ENCODE results near the gene SRSF9.
"Not testable (repeated sequence)": the region's sequence is repeated elsewhere in the genome, so short reads cannot be mapped to it uniquely, and the experiment has no call there.

The SRSF9 gene

DNA sequence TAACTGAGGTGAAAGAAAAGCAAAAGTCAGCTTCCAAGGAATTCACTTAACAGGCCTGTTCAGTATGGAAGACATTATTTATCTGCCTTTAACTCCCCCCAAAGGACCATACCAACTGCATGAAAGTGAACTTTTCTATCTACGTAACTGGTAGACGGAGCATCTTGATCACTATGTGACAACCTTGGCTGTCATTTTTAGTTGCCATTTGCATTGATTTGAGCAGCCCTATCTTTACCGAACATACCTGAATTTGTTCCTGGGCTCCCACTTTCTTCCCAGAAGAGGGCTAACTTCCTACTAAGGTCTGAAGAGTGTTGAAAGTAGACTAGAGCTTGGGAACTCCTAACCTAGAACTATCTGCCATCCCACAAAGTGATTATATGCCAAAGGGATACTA is 9.4 kb downstream of the SRSF9 start:
- H3K27ac ChIP-seq, result no peak overlapping the region
- TF ChIP-seq, protein P1, sequence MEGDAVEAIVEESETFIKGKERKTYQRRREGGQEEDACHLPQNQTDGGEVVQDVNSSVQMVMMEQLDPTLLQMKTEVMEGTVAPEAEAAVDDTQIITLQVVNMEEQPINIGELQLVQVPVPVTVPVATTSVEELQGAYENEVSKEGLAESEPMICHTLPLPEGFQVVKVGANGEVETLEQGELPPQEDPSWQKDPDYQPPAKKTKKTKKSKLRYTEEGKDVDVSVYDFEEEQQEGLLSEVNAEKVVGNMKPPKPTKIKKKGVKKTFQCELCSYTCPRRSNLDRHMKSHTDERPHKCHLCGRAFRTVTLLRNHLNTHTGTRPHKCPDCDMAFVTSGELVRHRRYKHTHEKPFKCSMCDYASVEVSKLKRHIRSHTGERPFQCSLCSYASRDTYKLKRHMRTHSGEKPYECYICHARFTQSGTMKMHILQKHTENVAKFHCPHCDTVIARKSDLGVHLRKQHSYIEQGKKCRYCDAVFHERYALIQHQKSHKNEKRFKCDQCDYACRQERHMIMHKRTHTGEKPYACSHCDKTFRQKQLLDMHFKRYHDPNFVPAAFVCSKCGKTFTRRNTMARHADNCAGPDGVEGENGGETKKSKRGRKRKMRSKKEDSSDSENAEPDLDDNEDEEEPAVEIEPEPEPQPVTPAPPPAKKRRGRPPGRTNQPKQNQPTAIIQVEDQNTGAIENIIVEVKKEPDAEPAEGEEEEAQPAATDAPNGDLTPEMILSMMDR (conservative IDR thresholded peaks at IDR 0.05), result no peak

DNA sequence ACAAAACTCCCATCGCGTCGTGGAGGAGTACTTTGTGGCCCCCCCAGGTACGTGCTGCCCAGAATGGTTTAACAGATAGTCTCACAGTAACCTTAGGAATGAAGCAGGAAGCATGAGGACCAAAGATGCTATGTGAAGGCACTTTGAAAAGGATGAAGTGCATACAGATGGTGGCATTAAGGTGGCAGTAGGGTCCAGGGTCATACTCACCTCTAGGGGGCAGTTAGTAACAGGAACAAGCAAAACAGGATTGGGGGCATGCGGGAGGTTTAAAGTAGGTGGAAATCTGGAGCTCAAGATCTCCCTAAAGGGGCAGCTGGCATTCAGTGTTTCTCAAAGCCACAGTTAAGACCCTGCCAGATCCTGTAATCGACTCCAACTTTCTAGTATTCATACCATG is 12.4 kb downstream of the SRSF9 start:
- H3K27ac ChIP-seq, result no peak overlapping the region
- TF ChIP-seq, protein P1 (conservative IDR thresholded peaks at IDR 0.05), result peak; percentile 49

DNA sequence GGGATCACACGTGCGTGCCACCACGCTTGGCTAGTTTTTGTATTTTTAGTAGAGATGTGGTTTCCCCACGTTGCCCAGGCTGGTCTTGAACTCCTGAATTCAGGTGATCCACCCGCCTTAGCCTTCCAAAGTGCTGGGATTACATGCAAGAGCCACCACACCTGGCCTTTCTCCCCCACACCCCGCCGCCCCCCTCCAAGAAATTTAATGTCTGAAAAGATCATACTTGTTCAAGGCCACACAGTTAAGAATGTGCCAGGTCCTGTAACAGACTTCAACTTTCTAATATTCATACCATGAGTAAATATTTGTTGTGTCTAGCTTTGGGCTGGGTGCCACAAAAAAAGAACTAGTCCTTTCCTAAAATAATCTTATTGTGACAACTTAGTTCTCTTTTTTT is 14.2 kb downstream of the SRSF9 start:
- TF ChIP-seq, protein P1 (conservative IDR thresholded peaks at IDR 0.05), result no peak
- H3K27ac ChIP-seq, result no peak overlapping the region

DNA sequence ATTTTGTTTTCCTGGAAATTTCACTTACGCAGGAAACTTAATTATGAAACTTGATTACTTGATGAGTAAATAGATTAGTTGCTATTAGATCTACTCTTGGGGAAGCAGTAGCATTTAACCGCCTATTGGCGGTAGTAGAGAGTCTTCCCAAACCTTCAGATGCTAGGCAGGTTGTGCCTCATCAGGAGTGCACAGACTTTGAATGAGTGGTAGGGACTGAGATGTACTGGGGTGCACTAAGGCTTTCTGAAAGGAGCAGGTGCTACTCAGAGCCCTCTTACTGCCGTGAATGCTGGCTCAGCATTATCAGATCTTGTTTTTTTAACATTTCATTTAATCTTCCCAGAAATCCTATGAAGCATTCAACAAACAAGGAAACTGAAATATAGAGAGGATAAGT is 15.6 kb downstream of the SRSF9 start:
- no peak overlapping the region for H3K27ac ChIP-seq
- TF ChIP-seq, protein P1 (conservative IDR thresholded peaks at IDR 0.05), result peak; percentile 85

DNA sequence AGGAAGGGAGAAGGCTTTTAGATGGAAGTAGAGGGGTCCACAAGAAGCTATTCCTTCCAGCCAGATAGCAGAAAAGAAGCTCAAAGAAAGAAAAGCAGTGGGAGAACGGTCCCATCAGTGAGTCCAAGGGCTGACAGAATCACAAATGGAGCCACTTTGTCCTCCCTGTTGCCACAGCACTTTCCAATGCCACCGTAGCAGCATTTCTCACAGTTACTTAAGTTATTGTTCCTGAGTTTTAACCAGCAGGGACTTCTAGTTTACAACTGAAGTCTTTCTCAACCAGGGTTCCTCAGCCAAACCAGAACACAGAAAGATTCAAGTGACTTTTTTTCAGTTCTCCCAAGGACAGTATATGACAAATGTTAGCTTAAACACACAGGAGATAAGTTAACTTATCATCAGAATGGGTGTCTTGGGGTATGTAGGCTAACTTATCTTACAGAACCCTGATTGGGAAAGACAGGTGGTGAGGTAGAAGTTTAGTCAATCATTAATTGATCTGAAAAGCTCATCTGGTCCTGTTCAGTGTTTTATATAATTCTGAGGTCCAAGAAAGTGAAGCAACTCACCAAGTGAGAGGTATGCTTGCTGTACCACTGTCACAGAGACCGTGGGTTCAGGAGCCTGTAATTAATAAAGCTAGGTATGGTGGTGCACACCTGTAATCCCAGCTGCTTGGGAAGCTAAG is 16.3 kb downstream of the SRSF9 start:
- TF ChIP-seq, protein P1 (conservative IDR thresholded peaks at IDR 0.05), result no peak
- H3K27ac ChIP-seq, result no peak overlapping the region

DNA sequence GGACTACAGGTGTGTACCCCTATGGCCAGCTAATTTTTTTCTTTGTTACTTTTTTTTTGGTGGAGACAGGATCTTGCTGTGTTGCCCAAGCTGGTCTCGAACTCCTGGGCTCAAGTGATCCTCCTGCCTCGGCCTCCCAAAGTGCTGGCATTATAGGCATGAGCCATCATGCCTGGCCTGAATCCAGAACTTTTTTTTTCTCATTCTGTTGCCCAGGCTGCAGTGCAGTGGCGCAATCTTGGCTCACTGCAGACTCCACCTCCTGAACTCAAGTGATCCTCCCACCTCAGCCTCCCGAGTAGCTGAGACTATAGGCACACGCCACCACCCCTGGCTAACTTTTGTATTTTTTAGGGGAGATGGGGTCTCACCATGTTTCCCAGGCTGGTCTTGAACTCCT is 17.0 kb downstream of the SRSF9 start:
- H3K27ac ChIP-seq, result not testable (repeated sequence)

DNA sequence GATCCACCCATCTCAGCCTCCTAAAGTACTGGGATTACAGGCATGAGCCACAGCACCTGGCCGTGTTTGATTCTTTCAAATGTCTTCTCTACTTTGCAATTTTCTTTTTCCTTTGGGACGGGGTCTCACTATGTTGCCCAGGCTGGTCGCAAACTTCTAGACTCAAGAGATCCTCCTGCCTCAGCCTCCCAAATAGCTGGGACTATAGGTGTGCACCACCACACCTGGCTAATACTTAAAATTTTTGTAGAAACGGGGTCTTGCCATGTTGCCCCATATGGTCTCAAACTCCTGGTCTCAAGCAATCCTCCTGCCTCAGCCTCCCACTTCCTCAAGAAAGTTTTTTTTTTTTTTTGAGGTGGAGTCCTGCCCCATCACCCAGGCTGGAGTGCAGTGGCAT is 21.6 kb downstream of the SRSF9 start:
- TF ChIP-seq, protein P1 (conservative IDR thresholded peaks at IDR 0.05), result no peak
- peak overlapping the region; percentile 89; the same call in 1 of the 2 replicates for H3K27ac ChIP-seq

DNA sequence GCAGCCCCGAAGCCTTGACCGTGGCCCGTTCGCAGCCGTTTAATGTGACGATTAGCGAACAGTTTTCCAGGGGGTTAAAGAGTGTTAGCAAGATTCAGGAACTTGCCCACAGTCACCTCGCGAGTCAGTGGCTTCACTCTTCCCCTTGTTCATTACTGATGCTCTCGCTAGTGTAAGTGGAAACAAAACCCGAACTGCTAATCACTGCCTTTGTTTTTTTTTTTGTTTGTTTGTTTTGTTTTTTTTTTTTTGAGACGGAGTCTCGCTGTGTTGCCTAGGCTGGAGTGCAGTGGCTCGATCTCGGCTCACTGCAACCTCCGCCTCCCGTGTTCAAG is 22.7 kb downstream of the SRSF9 start:
- peak overlapping the region; percentile 89 for H3K27ac ChIP-seq

Measured in VCaP (cell line).